GM18861 (cell line): ENCODE results near the gene ZBTB42.

Source experiments
- ATAC-seq: cut with Tn5 transposase; IDR thresholded peaks from one replicate; pipeline ENCODE4 v1.9.1; 2021; ENCODE audit not compliant: unreplicated experiment

The ZBTB42 gene

GRCh38 chr14:104800771-104801519 is at the start of gene ZBTB42:
Gene ZBTB42 (plus strand): TSS chr14:104801101. CDS start chr14:104801198, 97 bp downstream.
- ATAC-seq, result peak; percentile 22

GRCh38 chr14:104751539-104752422 is 49.1 kb upstream of the ZBTB42 start:
- ATAC-seq, result no peak

GRCh38 chr14:104752423-104752734 is 48.5 kb upstream of the ZBTB42 start:
- no peak for ATAC-seq

GRCh38 chr14:104752735-104753527 is 48.0 kb upstream of the ZBTB42 start, which contains the start of gene SIVA1:
Gene SIVA1 (plus strand): TSS chr14:104753147. CDS start chr14:104753202, 55 bp downstream.
- peak; percentile 81 for ATAC-seq

- ATAC-seq, result no peak
These were observed 47.2 kb upstream of the ZBTB42 start for GRCh38 chr14:104753528-104754212.

- ATAC-seq, result no peak
These were observed 46.6 kb upstream of the ZBTB42 start for GRCh38 chr14:104754213-104754851.

- ATAC-seq, result no peak
These were observed 45.3 kb upstream of the ZBTB42 start for GRCh38 chr14:104755621-104756020.

- no peak for ATAC-seq
These were observed 44.2 kb upstream of the ZBTB42 start for GRCh38 chr14:104756477-104757237.

- no peak for ATAC-seq
These were observed 43.7 kb upstream of the ZBTB42 start for GRCh38 chr14:104757238-104757585.

GRCh38 chr14:104757681-104758392 is 43.1 kb upstream of the ZBTB42 start:
- ATAC-seq, result no peak

- ATAC-seq, result no peak
These were observed 41.6 kb upstream of the ZBTB42 start for GRCh38 chr14:104758981-104759969.

- ATAC-seq, result no peak
These were observed 35.4 kb upstream of the ZBTB42 start for GRCh38 chr14:104765517-104765916.

GRCh38 chr14:104766256-104766862 is 34.5 kb upstream of the ZBTB42 start:
- ATAC-seq, result no peak

- no peak for ATAC-seq
These were observed 33.9 kb upstream of the ZBTB42 start for GRCh38 chr14:104766863-104767633.

GRCh38 chr14:104767634-104767918 is 33.3 kb upstream of the ZBTB42 start:
- no peak for ATAC-seq

GRCh38 chr14:104768437-104769323 is 32.2 kb upstream of the ZBTB42 start:
- no peak for ATAC-seq
